ENCODE measurements around the gene SETD1A.
"Not testable (repeated sequence)": the region's sequence is repeated elsewhere in the genome, so short reads cannot be mapped to it uniquely, and the experiment has no call there.

The SETD1A gene

DNA sequence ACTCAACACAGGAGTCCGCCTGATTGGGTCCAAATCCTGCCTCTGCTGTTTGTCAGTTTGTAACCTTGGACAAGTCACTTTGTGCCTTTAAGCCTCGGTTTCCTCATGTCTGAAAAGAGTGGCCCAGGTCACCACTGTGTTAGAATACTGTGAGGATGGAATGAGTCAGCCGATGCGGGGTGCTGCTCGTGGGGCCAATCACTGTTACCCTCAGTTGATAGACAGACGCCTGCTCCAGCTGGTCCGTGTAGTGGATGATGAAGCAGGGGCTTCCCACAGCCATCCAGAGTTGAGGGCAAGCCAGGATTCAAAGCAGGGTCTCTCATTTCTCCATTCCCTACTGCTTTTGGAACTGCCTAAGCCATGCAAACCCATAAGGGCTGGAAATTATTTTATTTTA lies 28.4 kb upstream of the SETD1A start:
- DNase-seq (ENCODE audit: low read depth), result no peak

- no peak for DNase-seq (ENCODE audit: low read depth)
Measured at GRCh38 chr16:30930160-30930571, 27.4 kb upstream of the SETD1A start.

GRCh38 chr16:30931068-30931650 lies 26.4 kb upstream of the SETD1A start:
- DNase-seq (ENCODE audit: low read depth), result no peak

DNA sequence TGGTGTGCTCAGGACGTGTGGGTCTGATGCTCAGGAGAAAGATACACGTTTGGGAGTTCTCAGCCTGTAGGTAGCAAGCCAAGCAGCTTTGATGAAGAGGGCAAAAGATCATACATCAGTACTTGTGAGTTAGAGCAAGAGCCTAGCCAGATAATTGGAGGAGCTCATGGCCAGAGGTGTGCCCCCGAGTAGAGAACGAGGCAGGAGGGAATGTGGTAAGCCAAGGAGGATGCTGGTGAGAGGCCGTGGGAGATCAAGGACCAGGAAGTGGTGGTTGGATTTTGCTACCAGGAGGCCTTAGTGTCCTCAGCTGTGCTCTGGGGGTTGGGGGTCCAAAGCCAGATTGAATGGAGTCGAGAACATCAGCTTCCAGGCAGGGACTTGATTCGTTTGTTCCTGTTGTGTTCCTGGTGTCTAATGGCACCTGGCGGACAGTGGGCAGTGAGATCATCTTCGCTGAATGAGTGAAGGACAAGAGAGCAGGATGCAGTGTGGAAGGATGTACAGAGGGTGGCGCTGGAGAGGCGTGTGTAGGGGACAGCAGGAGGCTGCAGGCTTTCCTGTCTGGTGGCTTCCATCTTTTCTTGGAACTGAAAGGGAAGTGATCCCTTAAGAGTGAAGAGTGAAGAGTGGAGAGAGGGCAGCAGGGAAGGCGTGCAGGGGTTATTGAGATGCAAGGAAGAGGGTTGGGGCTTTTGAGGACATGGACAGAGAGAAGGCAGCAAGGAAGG lies 22.6 kb upstream of the SETD1A start:
- DNase-seq (ENCODE audit: low read depth), result peak; percentile 27

DNA sequence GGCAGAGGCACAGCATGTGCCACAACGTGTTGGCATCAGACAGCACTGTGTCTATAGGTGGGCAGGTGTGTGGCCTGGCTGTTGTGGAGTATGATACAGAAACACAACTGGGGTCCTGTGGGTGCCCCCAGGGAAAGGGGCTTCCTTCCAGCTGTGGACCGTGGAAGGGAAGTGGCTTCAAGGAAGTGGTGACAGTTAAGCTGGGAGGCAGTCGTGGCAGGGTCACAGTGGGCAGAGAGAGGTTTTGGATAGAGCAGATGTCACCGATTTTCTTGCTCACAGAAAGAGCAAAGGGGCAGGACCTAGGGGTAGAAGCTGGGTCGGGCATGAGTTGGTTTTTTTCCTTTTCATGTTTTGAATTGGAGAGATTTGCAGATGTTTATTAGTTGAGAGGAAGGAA lies 19.9 kb upstream of the SETD1A start:
- DNase-seq (ENCODE audit: low read depth), result no peak

DNA sequence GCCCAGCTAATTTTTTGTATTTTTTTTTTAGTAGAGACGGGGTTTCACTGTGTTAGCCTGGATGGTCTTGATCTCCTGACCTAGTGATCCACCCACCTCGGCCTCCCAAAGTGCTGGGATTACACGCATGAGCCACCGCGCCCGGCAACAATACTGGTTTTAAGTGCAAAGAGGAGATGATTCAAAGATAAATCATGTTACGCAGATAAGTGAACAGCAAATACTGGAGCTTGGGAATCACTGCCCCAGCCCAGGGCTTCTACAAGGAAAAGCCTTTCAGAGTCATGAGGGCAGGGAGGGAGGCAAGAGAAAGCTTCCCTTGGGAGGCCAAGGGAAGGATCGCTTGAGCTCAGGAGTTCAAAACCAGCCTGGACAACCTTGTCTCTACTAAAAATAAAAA lies 18.0 kb upstream of the SETD1A start:
- DNase-seq (ENCODE audit: low read depth), result not testable (repeated sequence)

GRCh38 chr16:30941600-30942425 lies 15.7 kb upstream of the SETD1A start:
- DNase-seq (ENCODE audit: low read depth), result peak; percentile 46

- DNase-seq (ENCODE audit: low read depth), result no peak
Measured at GRCh38 chr16:30942426-30942806, 15.1 kb upstream of the SETD1A start.

- DNase-seq (ENCODE audit: low read depth), result no peak
Measured at GRCh38 chr16:30944352-30944751, 13.2 kb upstream of the SETD1A start.

- no peak for DNase-seq (ENCODE audit: low read depth)
Measured at GRCh38 chr16:30946671-30947540, 10.6 kb upstream of the SETD1A start.

GRCh38 chr16:30947541-30947858 lies 10.1 kb upstream of the SETD1A start:
- no peak for DNase-seq (ENCODE audit: low read depth)

DNA sequence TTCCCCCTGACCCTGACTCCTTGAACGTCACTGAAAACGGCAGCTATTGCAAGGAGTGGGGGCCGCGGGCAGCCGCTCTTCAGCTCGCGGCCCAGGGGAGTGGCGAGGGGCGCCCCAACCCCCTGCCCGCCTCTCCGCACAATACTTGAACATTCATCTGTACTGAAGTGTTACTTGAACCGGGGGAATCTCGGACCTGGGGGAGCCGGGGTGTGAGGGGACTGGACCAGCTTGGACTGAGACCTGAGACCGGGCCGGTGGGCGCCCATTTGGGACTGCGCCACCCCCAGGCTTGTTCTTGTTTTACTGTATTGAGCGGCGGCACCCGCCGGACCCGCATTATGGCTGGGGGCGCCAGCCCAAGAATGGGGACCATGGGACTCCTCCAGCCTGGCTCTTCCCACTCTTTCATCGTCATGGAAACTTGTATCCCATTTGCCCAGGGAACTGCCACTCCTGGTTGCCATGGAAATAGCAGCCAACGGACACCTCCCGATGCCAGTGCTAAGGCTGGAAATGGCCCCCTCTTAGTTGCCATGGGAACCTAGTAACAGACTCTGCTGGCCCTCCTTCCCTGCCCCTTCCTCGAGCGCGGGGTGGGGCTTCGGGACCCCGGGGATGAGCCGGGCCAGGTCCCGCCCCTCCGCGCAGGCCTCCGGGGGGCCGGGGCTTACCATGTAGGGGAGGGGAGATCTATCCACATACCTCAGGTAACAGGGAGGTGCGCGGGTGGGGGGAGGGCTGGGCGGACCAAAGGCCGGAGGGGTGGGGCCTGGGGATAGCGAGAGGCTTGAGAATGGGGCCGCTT lies 9.5 kb upstream of the SETD1A start:
- peak; percentile 99 for DNase-seq (ENCODE audit: low read depth)

DNA sequence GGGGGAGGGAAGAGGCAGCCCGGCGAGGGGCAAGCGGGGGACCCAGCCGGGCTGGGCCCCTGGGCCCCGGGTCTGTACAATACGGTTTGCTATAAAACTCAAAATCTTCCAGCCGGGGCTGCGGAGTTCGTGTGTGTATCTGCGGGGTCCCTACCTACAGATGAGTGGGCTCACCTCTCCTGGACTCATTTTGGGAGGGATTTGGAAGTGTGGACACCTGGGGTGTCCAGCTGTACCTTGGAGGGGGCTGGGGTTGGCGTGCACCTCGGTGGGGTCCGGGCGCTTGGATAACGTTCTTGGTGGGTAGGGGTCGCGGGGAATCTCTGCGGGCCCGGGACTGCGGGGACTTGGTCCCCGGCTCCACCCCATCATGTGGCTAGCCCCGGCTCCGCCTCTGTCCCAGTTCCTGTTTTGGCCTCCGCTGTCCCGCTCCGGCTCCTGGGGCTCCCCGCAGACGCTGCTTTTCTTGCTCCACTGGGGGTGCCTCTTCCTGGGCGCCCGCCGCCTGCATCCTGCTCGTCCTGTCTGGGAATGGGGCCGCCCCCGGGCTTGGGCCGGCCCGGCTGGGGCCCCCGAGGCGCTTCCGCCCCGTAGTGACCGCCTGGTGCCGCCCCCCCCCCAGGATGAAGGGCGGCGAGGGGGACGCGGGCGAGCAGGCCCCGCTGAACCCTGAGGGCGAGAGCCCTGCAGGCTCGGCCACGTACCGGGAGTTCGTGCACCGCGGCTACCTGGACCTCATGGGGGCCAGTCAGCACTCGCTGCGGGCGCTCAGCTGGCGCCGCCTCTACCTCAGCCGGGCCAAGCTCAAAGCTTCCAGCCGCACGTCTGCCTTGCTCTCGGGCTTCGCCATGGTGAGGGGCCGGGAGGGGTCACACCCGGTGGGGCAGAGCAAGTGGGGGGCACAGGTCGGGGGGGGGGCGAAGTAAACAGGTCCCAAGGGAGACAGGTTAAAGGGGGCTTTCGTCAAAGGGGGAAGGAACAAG lies 8.6 kb upstream of the SETD1A start, which contains the start of gene ORAI3:
ORAI3 (plus strand) TSS at position 402 of the 983 bp plus-strand sequence; CDS start at position 624, 222 bp downstream.
- DNase-seq (ENCODE audit: low read depth), result peak; percentile 67

DNA sequence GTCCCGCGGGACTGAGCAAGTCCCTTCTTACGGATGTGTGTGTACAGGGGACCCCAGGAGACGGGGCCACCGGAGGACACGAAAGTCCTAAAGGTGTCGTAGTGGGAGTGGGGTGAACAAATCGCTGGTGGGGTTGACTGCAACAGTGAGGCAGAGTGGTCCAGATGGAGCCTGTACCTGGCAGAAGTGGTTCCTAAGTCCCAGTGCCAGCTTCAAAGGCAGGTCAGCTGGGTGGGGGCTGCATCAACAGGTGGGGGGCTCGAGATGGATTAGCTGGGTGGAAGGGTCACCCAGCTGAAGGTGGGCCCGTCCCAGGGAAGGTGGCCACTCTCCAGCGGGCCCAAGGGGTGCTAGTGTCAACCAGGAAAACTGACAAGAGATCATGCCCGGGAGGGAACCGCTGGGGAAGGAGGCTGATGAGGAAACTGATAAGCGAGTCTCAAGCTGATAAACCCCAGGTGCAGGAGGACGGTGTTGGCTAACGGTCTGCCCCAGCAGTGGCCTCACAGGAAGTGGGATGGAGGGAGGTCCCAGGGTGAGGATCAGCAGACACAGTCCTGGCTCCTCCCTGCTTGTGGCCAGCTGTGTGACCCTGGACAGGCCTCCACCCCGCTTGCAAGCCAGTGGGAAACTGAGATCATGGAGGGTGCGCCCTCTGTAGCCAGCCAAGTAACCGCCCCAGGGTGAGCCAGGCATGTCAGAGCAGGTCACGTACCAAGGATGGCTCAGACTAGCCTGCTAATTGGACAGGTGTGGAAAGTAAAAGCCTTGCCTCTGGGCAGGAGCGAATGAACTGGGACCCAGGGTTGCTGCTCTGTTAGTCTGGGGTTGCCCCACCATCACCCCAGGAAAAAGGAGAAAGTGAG lies 7.7 kb upstream of the SETD1A start:
- DNase-seq (ENCODE audit: low read depth), result peak; percentile 90

DNA sequence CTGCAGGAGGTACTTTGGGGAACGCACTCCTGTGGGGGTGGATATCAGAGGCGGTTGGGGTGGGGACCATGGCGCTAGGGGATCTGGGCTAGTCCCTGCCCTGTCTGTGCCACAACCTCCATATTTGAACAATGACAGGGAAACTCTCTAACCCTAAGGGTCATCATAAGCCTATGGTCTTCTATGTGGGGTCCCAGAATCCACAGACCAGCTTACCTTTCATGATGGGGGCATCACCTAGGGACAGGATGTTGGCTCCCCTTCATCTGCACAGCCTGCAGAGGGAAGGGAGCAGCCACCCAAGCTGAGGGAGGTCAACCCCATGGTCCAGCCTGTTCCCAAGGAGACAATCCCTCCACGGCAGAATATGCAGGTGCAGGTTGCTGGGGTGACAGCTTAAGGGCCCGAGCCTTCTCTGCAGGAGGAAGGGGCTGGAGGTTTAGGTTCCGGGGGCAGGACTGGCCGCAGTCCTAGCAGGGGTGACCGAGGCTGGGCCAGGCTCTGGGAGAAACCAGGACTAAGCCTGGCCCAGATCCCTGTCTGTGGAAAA lies 7.0 kb upstream of the SETD1A start:
- no peak for DNase-seq (ENCODE audit: low read depth)

- no peak for DNase-seq (ENCODE audit: low read depth)
Measured at GRCh38 chr16:30951193-30951592, 6.4 kb upstream of the SETD1A start.

- peak; percentile 93 for DNase-seq (ENCODE audit: low read depth)
Measured at GRCh38 chr16:30951750-30952149, 5.8 kb upstream of the SETD1A start.

DNA sequence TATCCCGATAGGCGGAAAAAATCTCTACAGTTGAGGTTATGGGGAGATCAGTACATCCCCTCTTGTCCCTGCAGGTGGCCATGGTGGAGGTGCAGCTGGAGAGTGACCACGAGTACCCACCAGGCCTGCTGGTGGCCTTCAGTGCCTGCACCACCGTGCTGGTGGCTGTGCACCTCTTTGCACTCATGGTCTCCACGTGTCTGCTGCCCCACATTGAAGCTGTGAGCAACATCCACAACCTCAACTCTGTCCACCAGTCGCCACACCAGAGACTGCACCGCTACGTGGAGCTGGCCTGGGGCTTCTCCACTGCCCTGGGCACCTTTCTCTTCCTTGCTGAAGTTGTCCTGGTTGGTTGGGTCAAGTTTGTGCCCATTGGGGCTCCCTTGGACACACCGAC lies 4.4 kb upstream of the SETD1A start:
- DNase-seq (ENCODE audit: low read depth), result no peak
